Measurements from ENCODE around the gene PTDSS2.

DNA sequence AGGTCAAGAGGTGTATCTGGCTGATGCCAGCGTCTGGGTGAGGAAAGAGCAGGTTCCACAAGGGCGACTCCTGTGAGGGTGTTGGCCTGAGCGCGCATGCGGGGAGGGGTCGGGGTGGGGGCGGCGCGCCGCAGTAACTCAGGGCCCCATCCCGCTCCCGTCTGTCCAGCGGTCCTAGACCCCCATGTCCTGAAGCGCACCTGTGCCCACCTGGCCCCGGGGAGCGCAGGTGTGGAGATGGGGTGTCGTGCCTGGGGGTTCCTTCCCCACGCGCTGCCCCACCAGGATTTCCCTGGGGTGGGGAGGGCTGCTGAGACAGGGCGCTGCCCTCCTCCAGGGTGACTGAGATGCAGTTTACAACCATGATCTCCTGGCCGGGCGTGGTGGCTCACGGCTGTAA, 36.1 kb downstream of the PTDSS2 start:
- TF ChIP-seq EZH2 (IDR thresholded peaks at IDR 0.05; ENCODE audit: borderline replicate concordance, low read depth, low read length, poor library complexity, severe bottlenecking): no peak
- TF ChIP-seq, protein P1, sequence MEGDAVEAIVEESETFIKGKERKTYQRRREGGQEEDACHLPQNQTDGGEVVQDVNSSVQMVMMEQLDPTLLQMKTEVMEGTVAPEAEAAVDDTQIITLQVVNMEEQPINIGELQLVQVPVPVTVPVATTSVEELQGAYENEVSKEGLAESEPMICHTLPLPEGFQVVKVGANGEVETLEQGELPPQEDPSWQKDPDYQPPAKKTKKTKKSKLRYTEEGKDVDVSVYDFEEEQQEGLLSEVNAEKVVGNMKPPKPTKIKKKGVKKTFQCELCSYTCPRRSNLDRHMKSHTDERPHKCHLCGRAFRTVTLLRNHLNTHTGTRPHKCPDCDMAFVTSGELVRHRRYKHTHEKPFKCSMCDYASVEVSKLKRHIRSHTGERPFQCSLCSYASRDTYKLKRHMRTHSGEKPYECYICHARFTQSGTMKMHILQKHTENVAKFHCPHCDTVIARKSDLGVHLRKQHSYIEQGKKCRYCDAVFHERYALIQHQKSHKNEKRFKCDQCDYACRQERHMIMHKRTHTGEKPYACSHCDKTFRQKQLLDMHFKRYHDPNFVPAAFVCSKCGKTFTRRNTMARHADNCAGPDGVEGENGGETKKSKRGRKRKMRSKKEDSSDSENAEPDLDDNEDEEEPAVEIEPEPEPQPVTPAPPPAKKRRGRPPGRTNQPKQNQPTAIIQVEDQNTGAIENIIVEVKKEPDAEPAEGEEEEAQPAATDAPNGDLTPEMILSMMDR (conservative IDR thresholded peaks at IDR 0.05; ENCODE audit: low read depth, low read length): no peak

All from A673 (cell line).